Osteoblast (primary cell): ENCODE results near the gene CAP2. TPM values are rescaled to one million over a fixed set of nuclear protein-coding genes. Genes with fewer than 3 reads are reported as not detected.
A peak's percentile ranks its signal among the peaks of the same experiment; 100 is the strongest.
"Not testable (repeated sequence)": the region's sequence is repeated elsewhere in the genome, so short reads cannot be mapped to it uniquely, and the experiment has no call there.

Source experiments
- DNase-seq: peaks from one replicate; pipeline ENCODE4 v3.0.0; 2011; ENCODE audit warnings: low spot score, mixed read lengths; ENCODE audit not compliant: insufficient read length; ENCODE audit errors: missing footprints
- H2AFZ ChIP-seq: 2 replicates; pipeline ENCODE4 v1.6.0; 2011; ENCODE audit warnings: mild to moderate bottlenecking, low read length
- H3K27ac ChIP-seq: 2 replicates; pipeline ENCODE4 v1.5.1; 2011; ENCODE audit warnings: mild to moderate bottlenecking, low read depth, low read length, moderate library complexity
- H3K27me3 ChIP-seq: 2 replicates; pipeline ENCODE4 v1.6.0; 2012; ENCODE audit warnings: mild to moderate bottlenecking, control low read depth, inconsistent platforms, low read length, moderate library complexity; ENCODE audit not compliant: insufficient read depth
- H3K36me3 ChIP-seq: 2 replicates; pipeline ENCODE4 v1.5.1; 2011; ENCODE audit warnings: mild to moderate bottlenecking, low read length, control low read depth, moderate library complexity; ENCODE audit not compliant: insufficient read depth
- H3K4me1 ChIP-seq: 2 replicates; pipeline ENCODE4 v1.5.1; 2011; ENCODE audit warnings: mild to moderate bottlenecking, low read length, control low read depth, moderate library complexity; ENCODE audit not compliant: insufficient read depth
- H3K4me2 ChIP-seq: 2 replicates; pipeline ENCODE4 v1.6.0; 2011; ENCODE audit warnings: mild to moderate bottlenecking, low read length; ENCODE audit not compliant: insufficient read depth
- H3K4me3 ChIP-seq: fragments of 200-600 bp; sonication (generic); 3 replicates; pipeline ENCODE4 v1.5.1; 2012; ENCODE audit warnings: mild to moderate bottlenecking, low read length, inconsistent platforms; ENCODE audit not compliant: insufficient read depth
- H3K79me2 ChIP-seq: 2 replicates; pipeline ENCODE4 v1.6.0; 2012; ENCODE audit warnings: mild to moderate bottlenecking, low read length, control low read depth, inconsistent platforms; ENCODE audit not compliant: insufficient read depth
- H3K9me3 ChIP-seq: 2 replicates; pipeline ENCODE4 v1.5.1; 2011; ENCODE audit warnings: low read depth, low read length, control low read depth
- H4K20me1 ChIP-seq: 2 replicates; pipeline ENCODE4 v1.6.0; 2012; ENCODE audit warnings: mild to moderate bottlenecking, low read length, control low read depth; ENCODE audit not compliant: insufficient read depth
- CTCF ChIP-seq: IDR thresholded peaks from 2 replicates; pipeline ENCODE4 v1.5.1; 2011; ENCODE audit warnings: mild to moderate bottlenecking, low read depth, low read length, moderate library complexity; ENCODE audit errors: extremely low read depth
- total RNA-seq: library from RNA; depleted of rRNA; stranded (reverse); fragments of >200 nt; gene quantifications from 2 replicates; pipeline ENCODE4 v1.2.3, GENCODE V29; 2012

Gene CAP2
- total RNA-seq, 1 donor: 12.3 TPM

GRCh38 chr6:17580518-17581048 is 187.2 kb downstream of the CAP2 start:
- peak overlapping the region; percentile 71 for H3K4me3 ChIP-seq
- peak overlapping the region; percentile 75 for H2AFZ ChIP-seq
- no peaks in the 10 kb centered on the region for H3K27me3 ChIP-seq
- no peaks in the 10 kb centered on the region for H4K20me1 ChIP-seq
- peaks cover 7% of the 10 kb centered on the region for H3K4me1 ChIP-seq
- H3K36me3 ChIP-seq: no peaks in the 10 kb centered on the region
- peaks cover 3% of the 10 kb centered on the region for H3K9me3 ChIP-seq
- H3K27ac ChIP-seq: no peak overlapping the region
- DNase-seq: peak; percentile 70
- H3K4me2 ChIP-seq: peak overlapping the region; percentile 73
- H3K79me2 ChIP-seq: no peaks in the 10 kb centered on the region
- TF ChIP-seq CTCF: no peak

- not testable (repeated sequence) for H3K4me3 ChIP-seq, H3K4me1 ChIP-seq, H4K20me1 ChIP-seq, H3K27me3 ChIP-seq, H2AFZ ChIP-seq, H3K27ac ChIP-seq, DNase-seq, H3K9me3 ChIP-seq, H3K36me3 ChIP-seq, H3K79me2 ChIP-seq, H3K4me2 ChIP-seq
These were observed 187.9 kb downstream of the CAP2 start for GRCh38 chr6:17581282-17581681.

GRCh38 chr6:17583811-17584210 is 190.4 kb downstream of the CAP2 start:
- no peak for TF ChIP-seq CTCF
- peak overlapping the region; percentile 42 for H3K4me3 ChIP-seq
- H4K20me1 ChIP-seq: no peaks in the 10 kb centered on the region
- H3K27me3 ChIP-seq: no peaks in the 10 kb centered on the region
- peak; percentile 92 for DNase-seq
- H3K4me1 ChIP-seq: peaks cover 7% of the 10 kb centered on the region
- peak overlapping the region; percentile 70 for H2AFZ ChIP-seq
- peak overlapping the region; percentile 75 for H3K4me2 ChIP-seq
- no peaks in the 10 kb centered on the region for H3K9me3 ChIP-seq
- H3K79me2 ChIP-seq: no peaks in the 10 kb centered on the region
- peak overlapping the region; percentile 69 for H3K27ac ChIP-seq
- no peaks in the 10 kb centered on the region for H3K36me3 ChIP-seq

- Histone ChIP-seq H3K27me3 (no peaks in the 10 kb centered on the region), H3K4me2 (peak overlapping the region; percentile 75), H3K4me1 (peaks cover 9% of the 10 kb centered on the region), H3K9me3 (no peaks in the 10 kb centered on the region), H3K79me2 (no peaks in the 10 kb centered on the region), H4K20me1 (no peaks in the 10 kb centered on the region), H2AFZ (peak overlapping the region; percentile 70), H3K27ac (peak overlapping the region; percentile 69), H3K4me3 (peak overlapping the region; percentile 42), H3K36me3 (no peaks in the 10 kb centered on the region)
- peak; percentile 81 for TF ChIP-seq CTCF
- DNase-seq: peak; percentile 84
These were observed 190.9 kb downstream of the CAP2 start for GRCh38 chr6:17584241-17584803.
